GM18511 (cell line): Measurements from ENCODE around the gene HYCC2.
"Not testable (repeated sequence)": the region's sequence is repeated elsewhere in the genome, so short reads cannot be mapped to it uniquely, and the experiment has no call there.

ENCODE experiments used
- ATAC-seq: cut with Tn5 transposase; IDR thresholded peaks from one replicate; pipeline ENCODE4 v1.9.1; 2021; ENCODE audit warnings: mild to moderate bottlenecking, moderate library complexity; ENCODE audit not compliant: unreplicated experiment

Gene HYCC2

DNA sequence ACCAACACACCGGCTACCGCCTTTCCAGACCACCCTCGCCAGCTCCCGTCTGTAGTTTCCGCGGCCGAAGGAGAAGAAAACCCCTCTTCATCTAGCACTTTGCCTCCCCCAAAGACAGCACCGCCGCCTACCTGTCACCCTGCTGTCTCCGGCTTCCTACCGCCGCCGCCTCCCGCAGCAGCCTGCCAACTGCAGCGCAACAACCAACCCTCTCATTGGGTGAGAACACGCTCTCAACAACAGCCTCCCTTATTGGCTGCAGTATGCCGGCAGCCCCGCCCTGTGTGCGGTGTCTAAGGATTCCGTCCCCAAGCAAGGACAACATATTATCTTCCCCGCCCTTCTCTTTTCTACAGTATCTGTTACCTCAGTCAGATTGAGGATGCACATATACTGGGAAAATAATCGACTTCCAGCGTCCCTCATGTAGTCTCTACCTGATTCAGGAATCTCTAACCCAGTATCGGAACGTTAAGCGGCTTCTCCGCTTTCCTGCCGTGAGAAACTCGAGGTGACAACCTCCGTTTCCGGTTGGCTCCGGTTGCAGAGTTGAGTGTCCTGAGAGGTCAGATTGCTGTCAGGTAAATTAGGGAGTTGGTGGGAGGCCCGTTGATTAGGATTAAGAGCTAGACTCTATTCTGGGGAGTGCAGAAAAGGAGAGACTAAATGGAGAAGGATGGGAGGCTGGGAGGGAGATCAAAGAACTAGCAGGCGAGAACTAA is at the start of gene HYCC2, which contains the start of gene NDUFB3:
HYCC2 (minus strand) TSS at position 193 of the 722 bp plus-strand sequence. CDS start 47,662 bp downstream, outside the sequence.
NDUFB3 (plus strand) TSS at position 523 of the 722 bp plus-strand sequence. CDS start 6,882 bp downstream, outside the sequence.
- ATAC-seq, result peak; percentile 98

GRCh38 chr2:201118961-201119854 is 47.7 kb upstream of the HYCC2 start:
- peak; percentile 2 for ATAC-seq

DNA sequence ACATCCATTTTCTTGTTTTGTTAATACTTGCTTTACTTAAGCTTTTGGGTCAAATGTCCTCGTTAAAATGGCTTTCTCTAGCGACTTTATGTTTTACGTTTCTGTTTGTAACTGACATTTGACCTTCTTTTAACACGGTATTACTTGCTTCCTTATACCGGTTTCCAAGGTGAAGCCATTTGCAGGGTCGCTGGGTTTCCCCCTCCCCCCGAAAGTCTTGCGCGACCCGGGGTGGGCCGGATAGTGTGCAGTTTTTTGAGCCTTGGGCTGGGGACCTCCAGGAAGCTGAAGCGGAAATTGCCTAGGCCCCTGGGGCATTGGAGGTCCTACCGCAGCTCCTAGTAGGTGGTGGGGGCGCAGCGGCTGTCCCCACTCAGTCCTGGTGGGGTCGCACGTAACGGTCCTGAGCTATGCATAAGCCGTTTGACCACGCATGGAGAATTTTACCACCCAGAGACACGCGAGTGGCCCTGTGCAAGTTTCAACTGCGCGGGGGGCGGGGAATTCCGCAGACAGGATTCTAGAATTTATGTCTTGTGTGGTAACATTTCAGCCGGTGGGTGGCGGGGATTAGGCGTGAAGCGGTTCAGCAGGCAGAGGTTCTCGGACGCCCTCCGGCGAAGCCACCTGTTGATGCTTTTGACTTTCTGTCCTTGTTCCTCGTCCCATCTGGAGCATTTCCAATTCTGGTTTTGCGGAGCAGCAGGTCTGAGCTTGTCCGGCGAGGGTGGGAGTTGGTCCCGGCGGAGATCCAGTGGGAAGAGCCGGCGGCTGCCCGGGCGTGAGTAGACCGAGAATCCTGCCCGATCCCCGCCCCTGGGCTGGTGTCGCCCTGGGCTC is 46.9 kb upstream of the HYCC2 start:
- ATAC-seq, result peak; percentile 50

- ATAC-seq, result not testable (repeated sequence)
These were observed 46.2 kb upstream of the HYCC2 start for GRCh38 chr2:201117735-201118094.

DNA sequence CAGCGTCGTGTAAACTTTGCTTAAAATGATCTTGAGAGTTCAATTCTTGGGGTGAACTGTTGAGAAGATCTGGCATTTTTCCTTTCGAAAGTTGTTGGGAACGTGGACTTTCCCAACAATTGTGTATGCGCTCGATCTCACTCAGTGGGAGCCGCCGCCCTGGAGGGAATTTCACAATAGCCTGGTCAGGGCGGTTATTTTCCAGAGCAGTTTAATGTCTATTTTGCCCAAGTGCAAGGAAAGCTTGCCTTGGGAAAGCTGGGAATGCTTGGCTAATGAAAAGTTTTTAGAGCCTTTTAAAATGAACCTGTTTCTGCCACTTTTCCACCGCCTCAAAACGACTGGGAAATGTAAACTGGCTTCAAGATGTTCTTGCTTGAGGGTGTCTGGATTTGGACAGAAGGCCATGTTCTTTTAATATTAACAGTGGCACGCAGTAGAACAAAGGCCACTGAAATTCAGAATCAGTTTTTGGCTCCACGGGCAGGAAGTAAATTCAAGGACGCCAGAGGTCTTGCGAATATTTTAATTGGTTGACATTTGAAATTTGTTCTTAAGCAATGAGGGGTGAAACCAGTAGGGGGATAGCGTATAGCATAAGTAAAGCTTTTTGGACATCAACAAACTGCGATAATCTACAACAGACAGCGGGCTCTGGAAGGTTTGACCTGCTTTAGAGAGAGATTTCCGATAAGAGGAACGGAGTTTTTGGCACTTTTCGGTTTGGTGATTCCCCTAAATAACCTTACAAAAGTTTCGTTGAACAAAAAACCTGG is 45.7 kb upstream of the HYCC2 start:
- ATAC-seq, result peak; percentile 27

DNA sequence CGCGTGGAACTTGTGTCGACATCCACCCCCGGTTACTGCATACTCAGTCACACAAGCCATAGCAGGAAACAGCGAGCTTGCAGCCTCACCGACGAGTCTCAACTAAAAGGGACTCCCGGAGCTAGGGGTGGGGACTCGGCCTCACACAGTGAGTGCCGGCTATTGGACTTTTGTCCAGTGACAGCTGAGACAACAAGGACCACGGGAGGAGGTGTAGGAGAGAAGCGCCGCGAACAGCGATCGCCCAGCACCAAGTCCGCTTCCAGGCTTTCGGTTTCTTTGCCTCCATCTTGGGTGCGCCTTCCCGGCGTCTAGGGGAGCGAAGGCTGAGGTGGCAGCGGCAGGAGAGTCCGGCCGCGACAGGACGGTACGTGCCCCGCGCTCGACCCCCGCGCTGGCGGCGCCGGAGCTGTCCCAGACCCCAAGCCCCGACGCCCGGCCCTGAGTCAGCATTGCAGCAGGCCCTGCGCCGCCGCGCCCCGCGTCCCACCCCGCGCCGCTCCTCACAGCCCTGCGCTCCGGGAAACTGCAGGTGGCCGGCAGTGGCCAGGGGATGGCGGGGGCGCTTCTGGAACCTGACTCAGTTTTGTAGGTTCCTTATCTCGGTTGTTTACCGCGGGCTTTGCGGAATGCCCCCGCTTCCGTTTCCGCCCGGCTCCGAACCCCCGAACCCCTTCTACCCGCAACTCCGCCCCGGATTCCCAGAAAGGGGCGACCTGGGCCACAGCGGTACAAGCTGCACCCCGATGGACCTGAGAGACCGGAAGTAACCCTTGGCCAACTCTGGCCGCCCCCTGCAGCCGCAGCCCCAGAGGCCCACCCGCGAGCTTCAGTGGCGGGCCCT is 44.9 kb upstream of the HYCC2 start, which contains the start of gene CFLAR:
CFLAR (plus strand) TSS at position 50 of the 844 bp plus-strand sequence. CDS start 13,702 bp downstream, outside the sequence.
- ATAC-seq, result peak; percentile 41

DNA sequence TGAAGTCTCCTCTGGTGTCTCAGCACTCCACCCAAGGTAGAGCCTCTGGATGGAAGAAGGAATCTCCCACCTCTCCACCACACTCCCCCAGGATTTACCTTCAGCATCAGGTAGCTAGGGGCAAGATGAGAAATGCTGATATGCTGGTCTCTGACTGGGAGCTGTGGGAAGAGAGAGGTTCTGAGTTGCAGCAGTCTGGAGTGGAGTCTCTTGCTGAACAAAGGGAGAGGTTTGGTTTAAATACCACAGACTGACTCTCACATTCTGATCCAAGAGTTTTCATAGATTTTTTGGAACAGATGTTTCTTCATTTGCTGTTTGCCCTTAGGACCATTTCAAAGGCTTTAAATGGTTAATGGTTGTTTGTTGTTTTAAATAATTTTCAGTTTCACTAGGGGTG is 43.4 kb upstream of the HYCC2 start:
- no peak for ATAC-seq

DNA sequence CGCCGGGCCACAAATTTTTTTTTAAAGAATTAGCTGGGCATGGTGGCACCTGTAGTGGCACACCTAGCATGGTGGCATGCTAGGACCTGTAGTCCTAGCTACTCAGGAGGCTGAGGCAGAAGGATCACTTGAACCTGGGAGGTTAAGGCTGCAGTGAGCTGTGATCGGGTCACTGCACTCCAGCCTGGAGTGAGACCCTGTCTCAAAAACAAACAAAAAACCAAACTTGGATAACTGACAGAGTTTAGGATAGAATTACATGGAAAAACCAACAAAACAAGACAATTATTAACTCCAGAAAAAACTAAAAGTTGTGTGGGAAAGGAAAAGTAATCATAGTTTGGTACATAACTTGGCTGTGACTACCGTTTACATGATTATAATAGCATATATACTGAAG is 42.9 kb upstream of the HYCC2 start:
- no peak for ATAC-seq

- ATAC-seq, result no peak
These were observed 39.6 kb upstream of the HYCC2 start for GRCh38 chr2:201111096-201111495.

- ATAC-seq, result no peak
These were observed 39.1 kb upstream of the HYCC2 start for GRCh38 chr2:201110615-201111014.

GRCh38 chr2:201109186-201109585 is 37.7 kb upstream of the HYCC2 start:
- no peak for ATAC-seq

GRCh38 chr2:201108341-201108740 is 36.9 kb upstream of the HYCC2 start:
- no peak for ATAC-seq

- ATAC-seq, result no peak
These were observed 36.2 kb upstream of the HYCC2 start for GRCh38 chr2:201107624-201108023.

DNA sequence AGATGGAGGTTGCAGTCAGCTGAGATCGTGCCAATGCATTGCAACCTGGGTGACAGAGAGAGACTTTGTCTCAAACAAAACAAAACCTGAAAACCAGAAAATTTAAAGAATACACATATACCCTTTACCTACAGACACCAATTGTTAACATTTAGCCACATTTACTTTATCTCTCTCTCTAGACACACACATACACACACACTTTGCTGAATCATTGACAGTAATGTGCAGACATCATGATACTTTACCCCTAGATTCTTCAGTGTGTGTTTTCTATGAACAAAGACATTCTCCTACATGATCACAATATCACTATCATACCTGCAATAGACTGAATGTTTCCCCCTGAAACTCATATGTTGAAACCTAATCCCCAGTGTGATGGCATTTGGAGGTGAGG is 34.3 kb upstream of the HYCC2 start:
- ATAC-seq, result no peak

GRCh38 chr2:201100497-201100896 is 29.0 kb upstream of the HYCC2 start:
- ATAC-seq, result no peak

GRCh38 chr2:201093573-201093972 is 22.1 kb upstream of the HYCC2 start:
- no peak for ATAC-seq

DNA sequence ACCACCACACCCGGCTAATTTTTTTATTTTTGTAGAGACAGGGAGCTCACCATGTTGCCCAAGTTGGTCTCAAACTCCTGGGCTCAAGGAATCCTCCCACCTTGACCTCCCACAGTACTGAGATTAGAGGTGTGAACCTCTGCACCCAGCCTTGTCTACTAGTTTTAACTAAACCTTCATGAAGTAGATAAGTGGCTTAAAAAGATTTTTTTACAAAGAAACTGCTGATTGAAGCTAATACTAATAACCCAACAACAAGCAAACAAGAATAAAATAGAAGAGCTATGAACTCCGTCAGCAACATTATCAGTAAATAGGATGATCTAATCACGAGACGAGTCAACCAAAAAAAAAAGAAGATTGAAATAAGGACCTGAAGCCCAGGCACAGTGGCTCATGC is 19.1 kb upstream of the HYCC2 start:
- no peak for ATAC-seq

DNA sequence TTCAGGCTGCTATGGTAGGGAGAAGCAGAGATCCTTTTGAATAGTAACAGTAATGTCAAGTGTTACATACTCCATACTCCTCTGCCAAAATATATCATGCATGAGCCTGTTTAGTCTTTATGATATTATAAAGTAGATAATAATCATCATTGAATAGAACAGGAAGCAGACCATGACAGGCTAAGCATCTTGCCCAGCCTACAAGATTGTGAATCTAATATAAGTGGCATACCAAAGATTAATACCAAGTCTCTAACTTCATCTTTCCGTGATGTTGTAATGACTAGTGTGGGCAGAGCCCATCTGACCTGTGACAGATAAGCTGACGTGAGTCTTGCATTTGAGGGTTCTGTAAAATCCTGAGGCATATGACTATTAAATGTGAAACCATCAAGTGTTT is 13.4 kb upstream of the HYCC2 start:
- no peak for ATAC-seq

- ATAC-seq, result no peak
These were observed 3.5 kb upstream of the HYCC2 start for GRCh38 chr2:201074996-201075395.
